Right renal cortex interstitium (tissue), 3 donors: ENCODE measurements around the gene YRDC. TPM values are rescaled to one million over a fixed set of nuclear protein-coding genes. Genes with fewer than 3 reads are reported as not detected.

Experiments
- DNase-seq, 3 donors: peaks; one replicate each; pipeline ENCODE4 v3.0.0-alpha.2; 2013; ENCODE audit warnings: low read depth in 3 of 3, low spot score in 2 of 3
- polyA plus RNA-seq, 3 donors: library from polyadenylated mRNA; unstranded; fragments of 120-200 nt; gene quantifications; one replicate each; pipeline ENCODE4 v1.2.1, GENCODE V29; 2013; ENCODE audit not compliant: insufficient read length in 3 of 3

YRDC gene, protein sequence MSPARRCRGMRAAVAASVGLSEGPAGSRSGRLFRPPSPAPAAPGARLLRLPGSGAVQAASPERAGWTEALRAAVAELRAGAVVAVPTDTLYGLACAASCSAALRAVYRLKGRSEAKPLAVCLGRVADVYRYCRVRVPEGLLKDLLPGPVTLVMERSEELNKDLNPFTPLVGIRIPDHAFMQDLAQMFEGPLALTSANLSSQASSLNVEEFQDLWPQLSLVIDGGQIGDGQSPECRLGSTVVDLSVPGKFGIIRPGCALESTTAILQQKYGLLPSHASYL
- 10 to 100 TPM; 13.1 to 14.0 (median 13.4) TPM for polyA plus RNA-seq

DNA sequence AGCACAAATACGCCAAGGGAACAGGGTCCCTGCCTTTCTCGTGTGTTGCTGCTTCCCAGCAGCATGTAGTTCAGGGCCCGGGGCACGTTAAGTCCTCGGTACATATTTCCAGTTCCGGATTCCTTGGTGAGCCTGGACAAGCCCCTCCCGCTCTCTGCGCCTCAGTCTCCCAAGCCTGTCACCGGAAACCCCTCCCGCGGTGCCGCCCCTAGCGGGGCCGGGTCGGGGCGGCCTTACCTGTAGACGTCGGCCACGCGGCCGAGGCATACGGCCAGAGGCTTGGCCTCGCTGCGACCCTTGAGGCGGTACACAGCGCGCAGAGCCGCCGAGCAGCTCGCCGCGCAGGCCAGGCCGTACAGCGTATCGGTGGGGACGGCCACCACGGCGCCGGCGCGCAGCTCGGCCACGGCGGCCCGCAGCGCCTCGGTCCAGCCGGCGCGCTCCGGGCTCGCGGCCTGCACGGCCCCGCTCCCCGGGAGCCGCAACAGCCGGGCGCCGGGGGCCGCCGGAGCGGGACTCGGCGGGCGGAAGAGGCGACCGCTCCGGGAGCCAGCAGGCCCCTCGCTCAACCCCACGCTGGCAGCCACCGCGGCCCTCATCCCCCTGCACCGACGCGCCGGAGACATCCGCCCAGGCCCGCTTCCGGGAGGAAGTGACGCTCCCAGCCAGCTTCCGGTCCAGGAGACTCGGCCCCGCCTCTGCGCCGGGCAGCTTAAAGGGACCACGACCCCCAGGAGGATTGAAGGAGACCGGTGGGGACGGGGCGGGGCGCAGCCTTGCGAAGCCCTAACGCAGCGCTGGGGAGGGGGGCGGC is at the start of gene YRDC, which contains the start of gene C1orf122:
Gene YRDC (minus strand): TSS at position 654 of the 814 bp plus-strand sequence. CDS start 28 bp downstream, at position 626.
Gene C1orf122 (plus strand): TSS at position 236 of the 814 bp plus-strand sequence. CDS start 615 bp downstream, outside the sequence.
- DNase-seq = peak in 2 of 3 donors; percentile 83 to 89

- DNase-seq = no peak
These were observed 46.4 kb upstream of the YRDC start for GRCh38 chr1:37854406-37854805.

DNA sequence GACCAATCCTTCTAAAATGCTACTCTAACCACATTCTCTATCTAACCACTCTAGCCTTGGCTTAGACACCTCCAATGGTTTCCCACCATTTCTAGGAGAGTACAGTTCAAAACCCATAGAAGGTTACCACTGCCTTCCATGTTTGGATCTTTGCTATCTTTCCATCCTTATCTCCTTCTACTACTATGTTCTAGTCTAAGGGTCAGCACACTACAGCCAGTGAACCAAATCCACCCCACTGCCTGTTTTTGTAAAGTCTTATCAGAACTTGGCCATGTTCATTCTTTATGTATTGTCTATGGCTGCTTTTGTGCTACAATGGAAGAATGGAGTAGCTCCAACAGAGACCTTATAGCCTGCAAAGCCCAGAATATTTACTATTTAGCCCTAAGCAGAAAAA is 45.1 kb upstream of the YRDC start:
- DNase-seq = no peak

GRCh38 chr1:37851782-37852210 is 43.8 kb upstream of the YRDC start:
- DNase-seq = no peak

DNA sequence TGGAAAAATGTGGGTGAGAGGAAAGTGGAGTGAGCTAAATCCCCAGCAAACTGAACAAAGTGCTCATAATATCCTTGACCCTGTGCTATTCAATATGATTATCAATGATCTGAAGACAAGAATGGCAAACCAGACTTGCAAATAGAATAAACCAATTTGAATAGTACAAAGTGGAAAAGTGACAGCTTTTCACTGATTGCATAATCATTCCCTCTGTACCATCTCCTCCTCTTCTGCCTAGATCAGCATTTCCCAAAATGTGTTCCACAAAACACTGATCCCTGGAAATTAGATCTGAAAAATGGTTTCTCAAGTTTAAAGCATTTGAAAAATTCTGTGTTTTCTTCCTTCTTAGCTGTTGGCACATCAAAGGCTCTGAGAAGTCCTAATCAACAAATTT is 43.3 kb upstream of the YRDC start:
- no peak for DNase-seq

- no peak for DNase-seq
These were observed 42.4 kb upstream of the YRDC start for GRCh38 chr1:37850352-37850955.

DNA sequence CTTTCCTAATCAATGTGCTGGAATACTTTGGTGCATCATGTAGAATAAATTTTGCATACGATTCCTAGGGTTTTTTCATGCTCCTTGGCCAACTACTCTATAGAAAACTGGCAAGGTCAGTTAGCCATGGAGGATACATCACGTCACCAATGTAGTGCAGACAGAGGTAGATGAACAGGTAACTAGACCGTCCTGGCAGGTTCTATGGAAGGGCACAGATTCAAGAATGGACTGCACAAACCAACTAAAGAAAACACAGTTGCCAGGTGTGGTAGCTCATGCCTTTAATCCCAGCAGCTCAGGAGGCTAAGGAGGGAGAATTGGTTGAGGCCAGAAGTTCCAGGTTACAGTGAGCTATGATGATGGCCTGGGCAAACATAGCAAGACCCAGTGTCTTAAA is 41.5 kb upstream of the YRDC start:
- no peak for DNase-seq

DNA sequence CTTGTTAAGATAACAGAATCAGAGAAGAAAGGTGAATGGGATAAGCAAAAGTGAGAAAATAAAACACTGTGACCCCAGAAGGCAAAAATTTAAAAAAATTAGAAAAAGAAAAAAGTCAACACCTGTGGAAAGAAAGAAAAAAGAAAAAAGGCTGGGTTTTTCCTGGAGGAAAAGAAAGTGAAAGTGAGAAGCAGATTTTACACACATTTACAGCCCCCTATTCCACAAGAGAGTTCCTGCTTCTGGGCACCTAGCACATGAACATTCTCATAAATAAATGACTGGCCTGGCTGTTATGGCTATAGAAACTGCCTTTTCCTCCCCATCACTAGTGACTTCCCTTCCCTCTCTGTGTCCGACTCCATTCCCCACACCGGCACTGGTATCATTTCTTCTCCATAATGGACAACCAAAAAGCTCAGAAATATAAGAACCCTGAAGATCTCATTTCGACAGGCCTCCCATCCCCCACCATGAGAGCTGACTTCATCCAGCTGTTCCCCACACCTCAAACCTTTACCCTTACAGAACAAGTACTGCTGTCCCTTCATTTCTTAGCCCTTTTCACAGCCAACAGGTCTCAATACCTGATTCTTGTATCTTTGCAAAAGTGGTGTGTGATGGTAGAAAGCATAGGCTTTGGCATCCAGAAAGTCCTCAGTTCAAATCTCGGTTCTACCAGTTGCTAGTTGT is 38.8 kb upstream of the YRDC start:
- no peak for DNase-seq

- no peak for DNase-seq
These were observed 37.8 kb upstream of the YRDC start for GRCh38 chr1:37845786-37846185.

DNA sequence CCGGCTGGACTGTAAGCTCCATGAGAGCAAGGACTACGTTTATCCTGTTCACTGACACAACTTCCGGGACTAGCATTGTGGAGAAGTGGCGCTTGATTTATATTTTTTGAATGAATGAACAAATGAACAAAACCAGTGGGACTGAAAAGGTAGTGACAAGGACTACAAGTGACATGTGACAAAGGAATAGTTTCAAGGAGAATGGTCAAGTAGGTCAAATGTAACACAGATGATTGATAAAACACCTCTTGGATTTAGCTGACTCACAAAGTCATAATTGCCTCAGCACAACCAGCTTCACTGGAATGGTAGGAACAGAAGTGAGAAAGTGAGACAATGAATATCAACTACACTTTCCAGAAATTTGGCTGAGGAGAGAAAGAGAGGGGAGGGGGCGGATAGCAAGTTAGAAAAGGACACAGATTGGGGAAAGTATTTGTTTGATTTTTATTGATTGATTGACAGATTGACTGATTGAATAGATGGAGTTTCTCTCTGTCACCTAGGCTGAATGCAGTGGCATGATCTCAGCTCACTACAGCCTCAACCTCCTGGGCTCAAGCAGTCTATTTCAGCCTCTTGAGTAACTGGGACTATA is 37.1 kb upstream of the YRDC start:
- no peak for DNase-seq

- DNase-seq = no peak
These were observed 36.5 kb upstream of the YRDC start for GRCh38 chr1:37844536-37844935.

GRCh38 chr1:37841652-37842051 is 33.6 kb upstream of the YRDC start:
- DNase-seq = no peak

- DNase-seq = no peak
These were observed 32.7 kb upstream of the YRDC start for GRCh38 chr1:37840711-37841110.

GRCh38 chr1:37839676-37840075 is 31.7 kb upstream of the YRDC start:
- DNase-seq = no peak

- no peak for DNase-seq
These were observed 28.8 kb upstream of the YRDC start for GRCh38 chr1:37836788-37837187.

DNA sequence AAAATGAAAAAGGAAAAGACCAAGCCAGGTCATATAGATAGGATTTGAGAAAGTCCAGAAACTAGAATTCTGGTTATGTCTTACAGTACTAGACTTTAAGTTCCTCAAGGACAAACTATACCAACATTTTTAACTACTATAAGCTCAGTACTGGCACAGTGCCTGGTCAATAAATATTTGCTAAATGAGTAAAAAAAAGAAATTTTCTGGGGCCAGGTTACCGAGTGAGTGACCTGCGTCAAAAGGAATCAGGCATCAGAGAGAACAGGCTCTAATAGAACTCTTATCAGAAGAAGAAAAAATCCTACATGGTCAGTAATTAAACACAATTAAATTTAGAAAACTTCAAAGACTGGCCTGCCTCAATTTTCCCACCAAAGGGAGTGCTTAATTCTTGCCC is 23.8 kb upstream of the YRDC start:
- DNase-seq = no peak

DNA sequence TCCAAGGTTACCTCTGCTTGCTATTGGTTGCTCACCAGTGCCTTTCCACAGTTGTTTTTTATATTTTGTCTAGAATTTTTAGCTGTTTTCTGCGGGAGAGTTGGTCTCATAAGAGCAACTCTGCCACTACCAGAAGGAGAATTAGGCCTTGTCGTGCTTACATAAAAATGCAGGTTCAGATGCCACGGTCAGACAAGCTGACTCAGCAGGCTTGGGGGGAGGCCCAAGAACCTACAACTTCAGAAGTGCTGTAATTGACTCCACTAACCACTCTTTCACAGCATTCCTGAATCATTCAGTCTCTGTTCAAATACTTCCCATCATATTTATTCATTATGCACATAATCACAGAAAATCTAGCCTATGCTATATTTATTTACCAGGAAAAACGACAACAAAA is 23.1 kb upstream of the YRDC start:
- no peak for DNase-seq

- no peak for DNase-seq
These were observed 20.5 kb upstream of the YRDC start for GRCh38 chr1:37828410-37829074.

DNA sequence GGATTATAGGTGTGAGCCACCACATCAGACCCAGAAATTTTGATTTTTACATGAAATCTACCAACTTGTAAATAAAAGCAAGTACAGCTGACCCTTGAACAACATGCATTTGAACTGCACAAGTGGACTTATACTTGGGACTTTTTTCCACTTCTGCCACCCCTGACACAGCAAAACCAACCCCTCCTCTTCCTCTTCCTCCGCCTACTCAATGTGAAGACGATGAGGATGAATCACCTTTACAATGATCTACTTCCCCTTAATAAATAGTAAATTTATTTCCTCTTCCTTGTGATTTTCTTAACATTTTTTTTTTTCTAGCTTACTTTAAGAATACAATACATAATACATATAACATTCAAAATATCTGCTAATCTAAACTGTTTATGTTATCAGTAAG is 17.5 kb upstream of the YRDC start:
- no peak for DNase-seq

DNA sequence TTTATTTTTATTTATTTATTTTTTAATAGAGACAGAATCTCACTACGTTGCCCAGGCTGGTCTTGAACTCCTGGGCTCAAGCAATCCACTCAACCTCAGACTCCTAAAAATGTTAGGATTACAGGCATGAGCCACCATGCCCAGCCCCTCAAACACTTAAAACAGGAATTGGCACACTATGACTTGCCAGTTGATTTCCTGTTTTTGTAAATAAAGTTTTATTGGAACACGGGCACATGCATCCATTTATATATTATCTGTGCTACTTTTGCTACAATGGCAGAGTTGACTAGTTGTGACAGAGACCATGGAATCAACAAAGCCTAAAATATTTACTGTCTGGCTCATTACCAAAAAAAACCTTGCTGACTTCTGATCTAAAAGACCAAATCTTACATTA is 16.0 kb upstream of the YRDC start:
- no peak for DNase-seq
